GM19395 (cell line): ENCODE data around the gene CLIC5.

ENCODE experiments used
- ATAC-seq: cut with Tn5 transposase; IDR thresholded peaks from one replicate; pipeline ENCODE4 v1.9.1; 2021; ENCODE audit warnings: mild to moderate bottlenecking, moderate library complexity; ENCODE audit not compliant: unreplicated experiment

The CLIC5 gene

DNA sequence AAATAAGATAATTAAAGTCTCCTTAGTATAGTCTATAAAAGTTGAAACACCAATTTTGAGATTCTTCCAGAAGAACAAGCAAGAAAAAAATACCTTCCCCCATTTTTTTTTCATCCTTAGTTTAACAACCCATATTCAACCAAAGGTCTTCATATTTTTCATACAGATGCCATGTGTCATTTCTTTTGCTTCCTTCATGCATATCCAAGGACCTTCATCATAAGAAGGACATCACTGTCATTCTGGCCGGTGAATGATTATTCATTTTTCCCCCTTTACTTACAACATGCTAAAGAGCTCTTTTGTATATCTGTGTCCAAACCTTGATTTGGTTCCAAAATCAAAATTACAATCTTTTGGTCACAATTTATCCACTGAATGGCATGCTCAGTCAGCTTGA lies 21.3 kb upstream of the CLIC5 start:
- ATAC-seq = no peak

DNA sequence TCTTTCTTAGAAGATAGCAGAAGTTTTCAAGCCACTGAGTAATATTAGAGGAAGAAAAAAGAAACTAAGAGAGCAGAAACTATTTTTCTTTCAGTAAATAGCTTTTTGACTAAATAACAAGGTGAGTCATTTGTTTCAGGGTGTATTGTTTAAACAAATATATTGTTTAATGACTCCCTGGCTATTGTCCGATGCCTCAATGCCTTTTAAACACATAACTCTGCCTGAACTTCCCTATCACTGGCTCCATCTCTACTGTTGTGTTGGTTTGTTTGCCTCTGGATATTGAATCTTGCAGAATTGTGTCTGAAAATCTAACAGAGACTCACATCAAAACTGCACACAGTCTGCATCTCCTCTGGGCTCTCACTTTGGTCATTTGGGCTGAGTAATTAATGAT lies 19.6 kb upstream of the CLIC5 start:
- ATAC-seq = no peak

DNA sequence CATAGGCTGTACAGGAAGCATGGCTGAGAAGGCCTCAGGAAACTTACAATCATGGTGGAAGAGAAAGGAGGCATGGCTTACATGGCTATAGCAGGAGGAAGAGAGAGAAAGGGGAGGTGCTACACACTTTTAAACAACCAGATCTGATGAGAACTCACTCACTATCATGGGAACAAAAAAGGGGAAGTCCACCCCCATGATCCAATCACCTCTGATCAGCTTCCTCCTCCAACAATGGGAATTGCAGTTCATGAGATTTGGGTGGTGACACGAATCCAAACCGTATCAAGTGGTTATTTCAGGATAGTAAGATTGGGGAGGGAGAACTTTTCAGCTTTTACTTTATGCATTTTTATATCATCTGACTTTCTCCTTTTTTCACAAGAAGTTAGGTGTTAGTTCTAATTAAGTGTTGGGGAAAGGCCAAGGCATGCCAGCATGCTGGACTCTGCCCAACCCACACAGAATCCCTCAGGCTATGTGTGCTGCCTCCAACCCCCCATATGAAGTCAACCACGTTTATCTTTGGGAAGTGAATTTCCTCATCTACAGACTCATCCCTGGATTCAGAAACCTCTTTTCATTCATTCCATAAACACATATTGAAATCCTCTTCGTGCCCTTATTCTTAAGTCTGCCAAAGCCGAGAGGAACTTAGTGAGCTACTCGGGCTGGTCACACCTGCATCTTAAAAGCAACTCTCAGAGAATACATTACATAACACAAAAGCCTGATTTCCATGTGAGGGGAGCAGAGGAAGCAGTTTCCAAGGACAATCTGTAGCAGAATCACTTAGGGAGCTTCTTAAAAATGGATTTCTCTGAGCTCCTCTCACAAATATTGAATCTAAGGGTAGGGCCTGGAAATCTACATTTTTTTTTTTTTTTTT lies 16.7 kb upstream of the CLIC5 start:
- ATAC-seq = no peak

DNA sequence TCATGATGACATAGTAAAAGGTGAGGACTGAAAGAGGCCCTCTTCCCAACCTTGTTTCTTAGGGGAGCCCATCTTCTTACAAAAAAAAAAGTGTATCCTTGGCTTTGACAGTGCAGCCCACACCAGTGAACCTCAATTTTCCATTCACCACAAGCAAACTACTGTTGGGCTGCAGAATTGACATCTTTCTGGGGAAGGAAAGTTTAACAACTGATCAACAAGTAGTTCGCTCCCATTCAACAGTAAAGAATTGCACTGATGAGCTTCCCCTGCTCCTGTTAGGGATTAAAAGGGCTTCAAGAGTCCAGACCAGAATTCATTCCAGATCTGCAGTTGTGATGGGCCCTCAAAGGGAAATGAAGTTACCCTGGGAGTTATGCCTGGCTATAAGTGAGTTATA lies 13.9 kb upstream of the CLIC5 start:
- ATAC-seq = no peak

- ATAC-seq = no peak
Measured at GRCh38 chr6:46026307-46026706, 10.6 kb upstream of the CLIC5 start.

DNA sequence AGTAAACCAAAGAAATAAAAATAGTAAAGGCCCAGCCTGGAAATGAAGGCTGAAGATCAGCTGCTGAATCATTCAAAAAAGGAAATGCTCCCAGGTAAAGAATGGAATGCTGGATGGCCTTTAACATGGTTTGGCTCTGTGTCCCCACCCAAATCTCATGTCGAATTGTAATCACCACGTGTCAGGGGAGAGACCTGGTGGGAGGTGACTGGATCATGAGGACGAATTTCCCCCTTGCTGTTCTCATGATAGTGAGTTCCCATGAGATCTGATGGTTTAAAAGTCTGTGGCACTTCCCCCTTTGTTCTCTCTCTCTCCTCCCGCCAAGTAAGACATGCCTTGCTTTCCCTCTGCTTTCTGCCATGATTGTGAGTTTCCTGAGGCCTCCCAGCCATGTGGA lies 9.9 kb upstream of the CLIC5 start:
- no peak for ATAC-seq

DNA sequence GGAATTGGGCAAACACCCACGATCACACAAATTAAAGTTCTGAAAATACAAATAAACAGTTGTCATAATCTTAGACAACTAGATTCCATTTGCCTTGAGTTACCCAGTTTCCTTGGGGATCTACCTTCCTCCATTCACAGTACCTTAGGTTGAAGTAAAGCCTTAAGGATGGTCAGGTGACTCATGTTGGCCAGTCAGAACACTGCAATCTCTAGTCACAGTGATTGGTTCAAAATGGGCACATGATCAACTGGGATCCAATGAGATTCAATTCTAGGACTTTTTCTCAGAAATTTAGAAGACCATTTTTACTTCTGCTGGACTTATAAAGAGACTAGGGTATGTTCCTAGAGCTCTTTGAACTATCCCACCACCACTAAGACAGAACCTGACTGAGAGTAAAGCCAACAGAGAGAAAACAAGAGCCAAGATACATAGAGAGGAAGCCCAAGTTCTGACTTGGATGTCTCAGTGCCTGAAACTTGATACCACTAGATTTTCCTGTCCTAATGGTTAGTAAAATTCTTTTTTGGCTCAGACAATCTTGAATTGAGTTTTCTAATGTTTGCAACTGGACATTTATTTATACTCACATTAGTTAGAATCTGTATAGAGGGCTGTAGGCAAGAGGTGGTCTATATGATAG lies 8.6 kb upstream of the CLIC5 start:
- no peak for ATAC-seq

DNA sequence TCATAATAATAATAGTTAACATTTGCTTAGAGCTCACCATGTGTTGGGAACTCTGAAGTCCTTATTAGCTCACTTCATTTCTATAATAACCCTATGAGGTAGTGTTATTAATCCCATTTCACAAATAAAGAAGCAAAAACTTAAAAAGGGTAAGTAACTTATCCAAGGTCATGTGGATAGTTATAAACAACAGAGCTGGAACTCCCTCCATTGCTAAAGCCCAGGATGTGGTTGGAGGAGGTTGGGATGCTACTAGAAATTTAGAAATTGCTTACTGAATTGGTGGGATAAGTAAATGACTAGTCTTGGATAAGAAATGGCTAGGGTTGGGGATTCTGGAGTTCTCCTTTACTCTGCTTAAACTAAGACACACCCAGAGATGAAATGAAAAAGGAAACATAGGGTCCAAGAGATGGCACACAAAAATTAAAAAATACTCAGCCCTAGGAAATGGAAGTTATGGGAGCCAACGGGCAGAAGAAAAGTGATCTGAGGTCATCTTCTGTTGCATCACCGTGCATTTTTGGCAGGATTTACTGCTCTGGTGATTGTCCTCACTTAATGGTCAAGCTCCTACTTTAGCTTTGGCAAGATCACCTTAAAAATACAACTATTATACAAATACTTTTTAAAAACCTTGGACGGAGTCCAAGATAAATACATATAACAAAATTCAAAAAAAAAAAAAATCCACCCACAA lies 7.7 kb upstream of the CLIC5 start:
- ATAC-seq = no peak

DNA sequence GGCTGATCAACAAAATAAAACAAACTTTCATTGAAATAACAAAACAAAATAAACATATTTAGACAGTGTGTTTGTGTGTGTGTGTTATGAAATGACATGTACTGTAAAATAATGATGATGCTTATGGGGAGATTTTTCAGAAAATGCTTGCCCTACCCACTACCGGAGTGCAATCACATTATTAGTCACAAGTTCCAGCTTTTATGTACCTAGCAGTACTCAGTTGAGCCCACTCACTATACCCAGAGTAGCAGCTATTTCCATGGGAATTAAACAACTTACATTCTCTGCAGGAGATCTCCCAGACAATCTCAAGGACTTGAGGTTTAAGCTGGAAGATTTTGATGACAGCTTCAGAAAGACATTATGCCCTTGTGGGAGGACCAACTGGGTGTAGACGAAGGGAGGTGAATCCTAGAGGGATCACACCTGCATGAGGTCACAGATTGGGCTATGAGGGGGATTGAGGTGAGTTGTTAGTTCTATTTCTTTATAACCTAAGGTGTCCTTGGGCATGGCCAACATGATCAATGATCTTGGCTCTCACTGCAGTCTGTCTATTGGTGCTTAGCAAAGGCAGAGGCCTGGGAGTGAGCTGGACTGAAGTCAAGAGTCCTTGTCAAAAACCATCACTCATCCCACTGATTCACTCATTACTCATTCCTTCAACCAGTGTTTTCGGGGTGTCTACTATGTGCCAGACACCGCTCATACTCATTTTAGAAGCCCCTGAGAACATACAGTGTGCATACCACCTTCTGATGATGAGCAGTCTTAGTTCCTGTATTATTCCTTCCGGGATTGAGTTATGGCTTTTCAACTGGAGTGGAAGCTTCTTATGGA lies 6.7 kb upstream of the CLIC5 start:
- ATAC-seq = no peak

GRCh38 chr6:46017726-46018125 lies 2.1 kb upstream of the CLIC5 start:
- no peak for ATAC-seq

DNA sequence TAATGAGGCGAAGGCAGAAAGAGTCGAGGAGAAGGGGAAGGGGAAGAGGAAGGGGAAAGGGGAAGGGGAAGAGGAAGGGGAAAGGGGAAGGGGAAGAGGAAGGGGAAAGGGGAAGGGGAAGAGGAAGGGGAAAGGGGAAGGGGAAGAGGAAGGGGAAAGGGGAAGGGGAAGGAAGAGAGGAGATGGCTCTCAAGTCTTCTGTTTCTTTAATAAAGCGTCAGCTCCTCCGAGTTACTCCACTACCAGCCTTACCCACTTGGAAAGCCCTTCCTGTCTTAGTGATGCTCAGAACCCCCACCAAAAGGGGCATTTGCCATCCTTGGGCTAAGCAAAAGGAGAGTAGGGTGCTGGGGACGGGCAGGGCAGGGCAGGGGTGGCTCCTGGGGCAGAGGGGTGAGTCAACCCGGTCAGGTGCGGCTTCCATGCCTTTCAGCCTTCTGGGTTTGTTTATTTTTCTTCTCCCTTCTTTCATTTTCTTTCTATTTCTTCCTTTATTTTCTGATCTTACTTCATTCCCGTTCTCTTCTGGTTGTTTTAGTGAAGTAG lies 476 bp upstream of the CLIC5 start:
- ATAC-seq = no peak

DNA sequence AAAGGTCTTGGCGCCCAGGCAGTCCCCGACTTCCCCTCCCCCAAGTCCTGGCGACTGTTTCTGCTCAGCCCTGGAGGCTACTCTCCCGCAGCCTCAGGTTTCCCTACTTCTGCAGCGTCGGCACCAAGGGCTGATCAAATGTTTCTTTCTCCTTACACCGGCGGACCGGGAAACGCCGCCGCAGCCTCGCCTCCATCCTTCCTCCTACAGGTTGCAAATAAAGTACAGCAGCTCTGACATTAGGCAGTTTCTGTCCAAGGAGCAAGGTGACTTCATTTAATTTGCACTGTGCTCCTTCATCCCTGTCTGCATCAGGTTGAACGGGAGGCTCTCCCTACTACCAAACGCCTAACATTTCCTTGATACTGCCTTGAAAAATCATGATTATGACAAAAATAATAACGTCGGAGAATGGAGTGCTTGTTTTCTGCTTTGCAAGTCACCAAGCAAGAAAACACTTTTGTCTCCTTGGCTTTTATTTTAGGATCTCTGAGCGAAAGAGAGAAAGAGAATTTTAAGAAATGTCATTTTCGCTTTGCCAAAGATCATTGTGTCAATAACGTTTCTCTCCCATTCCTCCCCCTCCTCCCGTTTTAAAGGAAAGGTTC lies 1.0 kb downstream of the CLIC5 start:
- no peak for ATAC-seq

- no peak for ATAC-seq
Measured at GRCh38 chr6:46014046-46014445, 1.6 kb downstream of the CLIC5 start.

DNA sequence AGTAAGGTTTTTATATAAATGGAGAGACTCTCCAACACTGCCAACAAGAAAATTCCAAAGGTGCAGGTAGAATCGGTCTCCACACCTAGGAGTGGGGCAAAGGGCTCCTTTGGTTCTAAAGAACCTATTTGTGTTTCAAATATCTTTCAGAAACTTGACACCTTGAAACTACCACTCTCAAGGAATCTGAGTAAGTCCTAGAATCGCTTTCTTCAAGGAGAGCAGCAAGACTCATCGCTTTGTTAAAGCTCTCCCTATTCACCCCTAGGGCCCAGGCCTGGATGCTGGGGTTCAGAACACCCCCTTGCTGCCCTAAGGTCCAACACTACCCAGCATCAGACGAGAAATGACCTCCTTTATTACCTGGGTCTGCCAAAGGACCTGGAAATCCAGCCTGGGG lies 2.0 kb downstream of the CLIC5 start:
- ATAC-seq = no peak

- no peak for ATAC-seq
Measured at GRCh38 chr6:46012834-46013233, 2.8 kb downstream of the CLIC5 start.

GRCh38 chr6:46011188-46012085 lies 4.2 kb downstream of the CLIC5 start:
- peak; percentile 98 for ATAC-seq

DNA sequence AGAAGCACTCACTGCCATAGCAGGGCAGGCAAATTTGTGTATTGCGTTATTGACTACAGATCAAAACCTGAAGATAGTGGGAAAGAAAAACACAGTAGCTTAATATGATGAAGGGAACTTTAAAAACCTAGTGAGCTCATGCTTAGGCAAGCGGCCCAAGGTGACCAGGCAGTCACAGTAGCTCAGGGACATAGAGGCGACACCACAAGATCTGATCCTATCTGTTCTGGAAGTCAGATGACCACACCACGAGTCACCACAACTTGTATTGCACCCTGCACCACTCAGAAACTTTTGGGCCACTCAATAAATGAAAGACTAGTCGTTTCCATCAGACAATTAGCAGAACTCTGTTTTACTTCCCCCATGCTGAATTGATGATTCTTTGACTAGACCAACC lies 4.9 kb downstream of the CLIC5 start:
- ATAC-seq = no peak

DNA sequence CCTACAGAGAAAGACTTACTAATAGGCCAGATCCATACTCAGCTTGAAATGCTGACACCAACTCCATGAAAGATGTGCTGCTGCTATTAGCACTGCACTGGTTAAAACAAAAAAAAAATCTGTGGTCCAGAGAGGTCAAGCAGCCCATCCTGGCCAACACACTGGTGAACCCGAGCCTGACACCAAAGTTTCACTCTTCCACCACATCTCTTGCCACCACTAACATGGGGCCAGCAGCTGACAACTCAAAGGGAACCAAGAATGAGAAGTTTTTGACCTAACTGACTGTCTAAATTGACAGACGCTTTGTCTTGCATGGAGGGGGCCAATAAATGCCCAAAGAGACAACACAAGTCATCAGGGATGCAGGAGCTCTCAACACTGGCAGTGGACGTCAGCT lies 5.4 kb downstream of the CLIC5 start:
- no peak for ATAC-seq

DNA sequence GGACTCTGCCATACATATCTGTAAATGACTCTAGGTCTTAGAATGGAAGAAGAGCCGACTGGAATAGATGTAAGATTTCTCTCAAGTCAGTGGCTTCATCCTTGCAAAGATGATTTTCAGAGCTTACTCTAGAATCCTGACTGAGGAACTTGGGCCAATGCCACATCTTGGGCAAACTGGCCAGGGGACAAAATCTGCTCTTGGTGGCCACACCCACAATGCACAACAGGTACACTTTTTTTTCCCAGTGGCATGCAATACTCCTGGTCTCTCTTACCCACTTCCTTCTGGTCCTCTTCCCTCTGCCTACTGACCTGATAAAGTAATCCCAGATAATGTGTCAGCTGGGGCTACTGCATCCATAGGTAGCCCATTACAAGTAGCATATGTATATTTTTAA lies 13.4 kb downstream of the CLIC5 start:
- no peak for ATAC-seq
